MCF 10A (cell line): ENCODE data around the gene SDK2. TPM values are rescaled to one million over a fixed set of nuclear protein-coding genes. Genes with fewer than 3 reads are reported as not detected.

Experiments used
- BruUV-seq: library from RNA; stranded (reverse); fragments of 400-500 nt; replicated peaks from 2 replicates; lab custom pipeline; 2021; lab: Mats Ljungman, UMichigan
- CTCF ChIA-PET: fragments of 300-600 bp; sonication (Branson Sonifier 250); formaldehyde crosslinking; extraction: SDS; loops from one replicate; lab custom pipeline; 2021; ENCODE audit warnings: antibody characterized with exemption, inconsistent platforms; lab: Yijun Ruan, JAX
- POLR2A ChIA-PET: fragments of 300-600, 350-650 bp; sonication (Branson Sonifier 250); formaldehyde crosslinking; extraction: SDS; loops from one replicate; lab custom pipeline; 2020; ENCODE audit warnings: antibody characterized with exemption, inconsistent platforms; lab: Yijun Ruan, JAX
- DNase-seq: peaks from one replicate; pipeline ENCODE4 v3.0.0-alpha.2; 2018; ENCODE audit not compliant: unreplicated experiment
- H3K27ac Mint-ChIP-seq: one replicate; pipeline ENCODE4 v1.8.0; 2022; ENCODE audit warnings: mild to moderate bottlenecking, low read depth, mixed read lengths; ENCODE audit not compliant: unreplicated experiment
- H3K27me3 Mint-ChIP-seq: one replicate; pipeline ENCODE4 v1.8.0; 2022; ENCODE audit warnings: mixed read lengths; ENCODE audit not compliant: insufficient read depth, unreplicated experiment
- H3K36me3 Mint-ChIP-seq: one replicate; pipeline ENCODE4 v1.8.0; 2022; ENCODE audit warnings: mild to moderate bottlenecking, moderate library complexity, mixed read lengths; ENCODE audit not compliant: insufficient read depth, unreplicated experiment
- H3K4me1 Mint-ChIP-seq: one replicate; pipeline ENCODE4 v1.8.0; 2022; ENCODE audit warnings: mixed read lengths; ENCODE audit not compliant: insufficient read depth, unreplicated experiment
- H3K4me3 Mint-ChIP-seq: one replicate; pipeline ENCODE4 v1.8.0; 2022; ENCODE audit warnings: mild to moderate bottlenecking, moderate library complexity, mixed read lengths; ENCODE audit not compliant: unreplicated experiment
- H3K9me3 Mint-ChIP-seq: one replicate; pipeline ENCODE4 v1.8.0; 2022; ENCODE audit warnings: mixed read lengths; ENCODE audit not compliant: unreplicated experiment
- CTCF ChIP-seq: fragments of 200-600 bp; IDR thresholded peaks from one replicate; pipeline ENCODE4 v1.8.0; 2022; ENCODE audit warnings: antibody characterized with exemption, mild to moderate bottlenecking; ENCODE audit not compliant: unreplicated experiment
- intact Hi-C: fragments of 100-400 bp; cut with micrococcal nuclease; formaldehyde crosslinking; loops from 2 replicates; pipeline ENCODE4 v1.14.1; 2022
- total RNA-seq: library from RNA; stranded (reverse); gene quantifications from 2 replicates; pipeline ENCODE4 v1.2.3, GENCODE V29; 2022

SDK2 gene
- total RNA-seq, 1 experiment from 2014 or later = not detected

GRCh38 chr17:73471924-73472323 is 172.3 kb downstream of the SDK2 start:
- Mint-ChIP-seq H3K4me1 (no peaks in the 10 kb centered on the region), H3K36me3 (no peaks in the 10 kb centered on the region), H3K9me3 (no peaks in the 10 kb centered on the region), H3K4me3 (no peak overlapping the region), H3K27me3 (peaks cover 15% of the 10 kb centered on the region), H3K27ac (no peak overlapping the region)
- BruUV-seq = no TSS peak
- POLR2A ChIA-PET = no interaction called here
- no peak for DNase-seq
- TF ChIP-seq CTCF = no peak
- intact Hi-C loops = no loop called here
- CTCF ChIA-PET = interaction anchor here (0.6 to 2.1 kb wide), 2 partner anchors 43 to 1423 kb away, joined by 5 to 7 read pairs; no protein-coding TSS in a partner anchor

- POLR2A ChIA-PET = no interaction called here
- CTCF ChIA-PET = interaction anchor here (2.1 kb wide), 1 partner anchor 41 kb away, joined by 7 read pairs; no protein-coding TSS in a partner anchor
- BruUV-seq = no TSS peak
- Mint-ChIP-seq H3K4me1 (no peaks in the 10 kb centered on the region), H3K9me3 (no peaks in the 10 kb centered on the region), H3K4me3 (no peak overlapping the region), H3K27ac (no peak overlapping the region), H3K27me3 (peaks cover 13% of the 10 kb centered on the region), H3K36me3 (no peaks in the 10 kb centered on the region)
- TF ChIP-seq CTCF = no peak
- DNase-seq = no peak
- intact Hi-C loops = no loop called here
Observed at GRCh38 chr17:73470316-73470826, 173.9 kb downstream of the SDK2 start.

GRCh38 chr17:73469311-73469710 is 174.9 kb downstream of the SDK2 start:
- BruUV-seq = no TSS peak
- CTCF ChIA-PET = interaction anchor here (0.6 kb wide), 1 partner anchor 242 kb away, joined by 3 read pairs; no protein-coding TSS in a partner anchor
- TF ChIP-seq CTCF = no peak
- no peaks in the 10 kb centered on the region for H3K9me3 Mint-ChIP-seq
- peaks cover 23% of the 10 kb centered on the region for H3K27me3 Mint-ChIP-seq
- no peaks in the 10 kb centered on the region for H3K36me3 Mint-ChIP-seq
- intact Hi-C loops = no loop called here
- DNase-seq = no peak
- no peak overlapping the region for H3K27ac Mint-ChIP-seq
- POLR2A ChIA-PET = no interaction called here
- H3K4me3 Mint-ChIP-seq = no peak overlapping the region
- no peaks in the 10 kb centered on the region for H3K4me1 Mint-ChIP-seq

DNA sequence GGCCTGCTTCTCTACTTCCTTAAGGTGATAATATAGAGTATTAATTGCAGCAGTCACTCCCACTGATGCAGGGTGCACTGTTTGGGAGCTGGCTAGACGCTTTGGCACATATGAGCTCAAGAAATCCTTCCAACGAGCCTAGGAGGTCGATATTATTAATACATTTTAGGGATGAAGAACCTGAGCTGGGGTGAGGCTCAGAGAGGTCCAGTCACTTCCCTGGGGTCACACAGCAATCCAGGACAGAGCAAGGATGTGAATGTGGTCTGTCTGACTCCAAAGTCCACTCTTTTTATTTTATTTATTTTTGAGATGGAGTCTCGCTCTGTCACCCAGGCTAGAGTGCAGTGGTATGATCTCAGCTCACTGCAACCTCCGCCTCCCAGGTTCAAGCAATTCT is 176.0 kb downstream of the SDK2 start:
- H3K4me1 Mint-ChIP-seq = no peaks in the 10 kb centered on the region
- CTCF ChIA-PET = no interaction called here
- TF ChIP-seq CTCF = no peak
- DNase-seq = no peak
- H3K27me3 Mint-ChIP-seq = peaks cover 26% of the 10 kb centered on the region
- H3K27ac Mint-ChIP-seq = no peak overlapping the region
- H3K4me3 Mint-ChIP-seq = no peak overlapping the region
- H3K9me3 Mint-ChIP-seq = no peaks in the 10 kb centered on the region
- intact Hi-C loops = no loop called here
- POLR2A ChIA-PET = interaction anchor here (0.6 kb wide), 1 partner anchor 22 kb away, joined by 3 read pairs; no protein-coding TSS in a partner anchor
- H3K36me3 Mint-ChIP-seq = no peaks in the 10 kb centered on the region
- no TSS peak for BruUV-seq
